NCI-H1436 treated with DMSO at 0.1 percent for 48 hours (cell line): ENCODE measurements around the gene PSMG4.

ENCODE experiments used
- DNase-seq: peaks from one replicate; lab custom pipeline; 2025; lab: John Stamatoyannopoulos, UW

PSMG4 gene

GRCh38 chr6:3258720-3259490, at the start of gene PSMG4:
TSS of gene PSMG4 (plus strand) at chr6:3258947. CDS start at chr6:3259023, 76 bp downstream.
- DNase-seq = peak; percentile 24

DNA sequence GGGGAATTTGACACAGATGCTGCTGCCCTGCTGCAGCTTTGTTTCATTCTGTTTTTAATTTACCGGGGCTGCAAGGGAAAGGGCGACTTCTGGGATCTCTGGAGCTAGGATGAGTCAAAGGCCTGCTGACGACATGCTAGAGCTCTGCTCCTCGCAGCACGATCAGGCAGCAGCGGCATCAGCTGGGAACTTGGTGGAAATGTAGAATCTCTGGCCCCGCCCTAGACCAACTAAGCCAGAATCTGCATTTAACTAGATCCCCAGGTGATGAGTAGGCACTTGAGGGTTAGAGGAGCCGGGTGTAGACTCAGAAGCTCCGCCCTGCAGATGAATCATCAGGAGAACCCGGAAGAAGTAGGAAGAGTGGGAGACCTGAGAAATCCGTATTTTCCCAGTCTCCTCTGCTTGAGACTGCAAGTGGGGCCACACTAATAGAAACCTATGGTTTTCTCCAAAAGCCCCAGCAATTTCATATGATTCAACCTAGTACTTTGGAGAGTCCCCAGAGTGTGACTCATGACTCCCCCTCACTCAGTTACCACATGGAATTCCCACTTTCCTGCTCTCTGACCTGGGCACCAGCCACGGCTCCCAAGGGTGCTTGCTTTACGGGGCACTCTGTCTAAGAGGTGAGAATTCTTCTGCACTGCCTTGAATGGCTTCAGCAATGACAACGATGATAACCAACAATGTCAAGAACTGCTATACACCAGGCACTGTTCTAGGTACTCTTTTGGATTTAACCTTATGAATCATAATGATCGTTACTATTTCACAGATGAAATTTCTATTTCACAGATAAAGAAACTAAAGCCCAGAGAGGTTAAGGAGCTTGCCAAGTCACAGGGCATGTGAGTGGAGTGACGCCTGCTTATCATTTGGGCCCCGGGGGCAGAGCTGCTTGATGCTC, 49.4 kb upstream of the PSMG4 start:
- DNase-seq = peak; percentile 89

GRCh38 chr6:3210024-3210610, 48.6 kb upstream of the PSMG4 start:
- no peak for DNase-seq

- DNase-seq = no peak
Observed at GRCh38 chr6:3211681-3212080, 47.1 kb upstream of the PSMG4 start.

- DNase-seq = no peak
Observed at GRCh38 chr6:3212261-3212660, 46.5 kb upstream of the PSMG4 start.

DNA sequence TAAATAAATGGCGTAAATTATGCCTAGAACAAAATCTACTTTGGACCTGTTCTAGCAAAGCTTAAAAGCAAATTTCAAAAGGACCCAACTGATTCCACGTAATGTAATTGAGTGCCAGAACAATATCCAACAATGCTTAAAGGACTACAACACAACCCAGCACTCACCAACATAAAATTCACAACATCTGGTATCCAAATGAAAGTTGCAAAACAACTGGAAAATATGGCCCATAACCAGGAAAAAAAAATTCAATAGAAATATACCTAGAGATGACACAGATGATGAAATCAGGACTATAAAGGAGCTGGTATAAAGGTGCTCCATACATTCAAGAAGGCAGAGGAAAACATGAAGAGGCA, 45.4 kb upstream of the PSMG4 start:
- DNase-seq = no peak

GRCh38 chr6:3214898-3215297, 43.8 kb upstream of the PSMG4 start:
- DNase-seq = no peak

GRCh38 chr6:3217286-3217685, 41.5 kb upstream of the PSMG4 start:
- no peak for DNase-seq

DNA sequence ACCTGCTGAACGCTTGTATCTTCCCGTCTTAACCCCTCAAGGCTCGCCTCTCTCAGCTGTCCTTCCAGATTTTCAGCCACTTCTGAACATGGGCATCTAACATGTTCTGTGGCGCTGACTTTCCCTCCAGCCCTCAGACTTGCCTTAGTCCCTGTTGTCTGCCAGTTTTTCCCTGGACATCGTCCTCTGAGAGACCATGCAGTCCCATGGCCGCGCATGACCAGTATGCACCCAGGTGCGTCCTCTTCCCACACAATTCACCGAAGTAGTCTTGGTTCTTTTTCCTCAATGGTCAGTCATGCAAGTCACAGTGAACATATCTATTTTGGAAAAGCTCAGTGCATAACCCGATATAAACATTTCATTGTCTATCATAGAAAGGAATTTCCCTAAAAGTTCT, 40.5 kb upstream of the PSMG4 start:
- no peak for DNase-seq

GRCh38 chr6:3220366-3220765, 38.4 kb upstream of the PSMG4 start:
- DNase-seq = no peak

- no peak for DNase-seq
Observed at GRCh38 chr6:3221578-3221977, 37.2 kb upstream of the PSMG4 start.

GRCh38 chr6:3222506-3223038, 36.2 kb upstream of the PSMG4 start:
- DNase-seq = no peak

DNA sequence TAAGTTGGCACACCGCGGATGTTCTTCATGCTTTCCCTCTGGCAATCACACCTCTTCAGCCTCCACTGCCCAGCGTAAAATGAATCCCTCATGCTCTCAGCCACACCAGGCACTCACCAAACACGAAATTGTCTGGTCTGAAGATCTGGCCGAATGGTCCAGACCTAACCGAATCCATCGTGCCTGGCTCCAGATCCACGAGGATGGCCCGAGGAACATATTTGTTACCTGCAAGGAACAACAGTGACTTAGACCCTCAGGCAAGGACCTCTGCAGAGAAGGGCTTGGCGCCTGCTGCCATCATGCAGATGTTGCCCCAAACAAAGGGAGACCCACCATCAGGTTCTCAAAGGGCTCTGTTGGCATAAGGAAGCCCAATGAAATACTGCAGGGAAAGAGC, 32.7 kb upstream of the PSMG4 start:
- DNase-seq = no peak

DNA sequence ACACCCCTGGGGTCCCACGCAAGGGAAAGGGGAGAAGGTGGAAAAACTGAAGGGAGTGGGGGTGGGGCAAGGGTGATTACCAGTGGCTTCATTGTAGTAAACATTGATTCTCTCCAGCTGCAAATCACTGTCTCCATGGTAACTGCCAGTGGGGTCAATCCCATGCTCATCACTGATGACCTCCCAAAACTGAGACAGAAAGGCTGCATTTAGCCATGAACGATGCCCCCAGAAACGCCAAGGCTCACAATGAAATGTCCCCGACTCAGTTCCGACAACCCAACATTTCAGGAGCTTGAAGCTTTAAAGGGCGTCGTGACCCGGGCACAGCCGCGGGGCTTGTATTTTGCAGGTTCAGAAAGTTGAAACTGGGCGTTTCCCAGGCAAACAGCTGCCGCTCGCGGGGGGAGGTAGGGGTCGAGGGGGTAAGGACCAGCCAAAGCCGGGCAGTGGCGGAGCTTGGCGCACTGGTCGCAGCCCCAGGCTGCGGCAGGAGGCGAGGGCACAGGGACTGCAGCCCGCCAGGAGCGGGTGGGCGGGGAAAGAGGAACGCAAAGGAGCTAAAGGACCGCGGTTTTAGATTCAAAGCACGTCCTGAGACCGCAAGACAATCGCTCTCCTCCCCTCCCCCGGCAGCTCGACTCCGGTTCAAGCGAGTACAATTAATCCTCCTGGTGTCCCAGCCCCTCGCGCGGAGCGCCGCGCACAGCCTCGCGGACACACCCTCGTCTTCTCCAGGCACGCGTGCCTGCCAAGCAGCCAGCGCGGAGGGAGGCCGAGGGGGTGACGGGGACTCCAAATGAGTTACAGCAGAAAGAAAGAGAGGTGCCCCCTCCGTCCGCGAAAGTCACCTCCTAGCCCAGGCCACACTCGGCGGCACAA, 32.0 kb upstream of the PSMG4 start:
- no peak for DNase-seq

GRCh38 chr6:3227363-3228045, 31.2 kb upstream of the PSMG4 start, which contains the start of gene TUBB2B:
TSS of gene TUBB2B (minus strand) at chr6:3227653. CDS start at chr6:3227543, 110 bp downstream.
- DNase-seq = peak; percentile 54

DNA sequence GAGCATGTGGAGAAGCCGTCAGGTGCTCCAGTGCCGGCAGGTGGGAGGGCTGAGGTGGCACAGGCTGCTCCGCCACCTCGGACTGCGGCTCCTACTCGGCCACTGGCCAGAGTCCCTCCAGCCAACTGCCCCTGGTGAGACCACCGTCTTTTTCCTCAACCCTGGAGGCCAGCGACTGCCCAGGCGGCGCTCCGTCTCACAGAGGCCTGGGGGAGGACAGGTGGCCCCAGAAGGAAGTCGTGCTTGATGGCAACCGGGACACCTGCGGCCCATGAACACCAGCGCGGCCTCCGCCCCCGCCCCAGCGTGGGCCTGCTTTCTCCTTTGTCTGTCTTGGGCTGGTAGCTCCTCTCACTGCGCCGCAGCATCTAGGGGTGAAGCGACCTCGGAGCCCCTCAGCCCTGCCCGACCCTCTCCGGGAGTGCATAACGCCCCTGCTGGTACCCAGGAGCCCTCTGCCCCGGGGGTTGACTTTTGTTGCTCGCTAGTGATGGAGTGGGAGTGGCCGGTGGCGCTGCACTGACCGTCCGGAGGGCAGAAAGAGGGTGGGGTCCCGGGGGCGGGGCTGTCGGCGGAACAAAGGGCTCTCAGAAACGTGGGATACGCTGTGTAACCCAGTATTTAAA, 30.6 kb upstream of the PSMG4 start:
- DNase-seq = peak; percentile 66

GRCh38 chr6:3228771-3229565, 29.8 kb upstream of the PSMG4 start:
- DNase-seq = no peak

GRCh38 chr6:3229566-3230178, 29.1 kb upstream of the PSMG4 start:
- peak; percentile 17 for DNase-seq

DNA sequence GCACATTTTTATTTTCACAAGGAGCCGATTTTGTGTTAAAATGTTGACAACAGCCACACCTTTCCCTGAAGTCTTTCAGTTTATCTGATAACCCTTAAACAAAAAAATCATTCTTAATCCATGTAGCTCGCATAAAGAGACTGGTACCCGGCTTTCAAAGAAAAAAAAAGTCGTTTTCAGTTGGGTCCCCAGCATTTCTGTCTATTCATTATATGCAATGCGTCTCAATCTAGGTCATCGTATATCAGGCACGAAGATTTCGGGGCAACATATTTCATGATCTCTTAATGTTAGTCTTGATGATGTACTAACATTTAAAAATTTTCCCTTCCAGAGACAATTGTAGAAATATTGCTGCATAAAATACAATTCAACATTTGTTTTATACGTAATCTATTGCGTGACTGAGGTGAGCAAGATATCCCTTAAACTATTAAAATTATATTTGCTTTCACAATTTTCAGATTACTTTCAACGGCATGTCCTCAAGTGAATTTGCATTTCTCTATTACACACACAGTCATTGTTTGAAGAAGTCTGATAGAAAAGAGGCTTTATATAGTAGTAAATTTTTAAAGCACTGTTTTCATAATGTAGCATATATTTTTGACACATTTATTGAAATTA, 28.4 kb upstream of the PSMG4 start:
- no peak for DNase-seq
